ENCODE results near the gene RYR1.

RYR1 gene

GRCh38 chr19:38395381-38396114 is 37.9 kb upstream of the RYR1 start (continued):
- TF ChIP-seq PRDM2 (tag by site-specific recombination; IDR thresholded peaks at IDR 0.05; ENCODE audit: borderline replicate concordance) (no peak), ZNF629 (tag by site-specific recombination; IDR thresholded peaks at IDR 0.05) (no peak), SCRT2 (tag by site-specific recombination; IDR thresholded peaks at IDR 0.05) (no peak), GLI2 (tag by site-specific recombination; IDR thresholded peaks at IDR 0.05; ENCODE audit: borderline replicate concordance, low read depth) (no peak), EGR2 (tag by site-specific recombination; IDR thresholded peaks at IDR 0.05; ENCODE audit: low read depth) (no peak)

GRCh38 chr19:38399081-38399480 is 34.4 kb upstream of the RYR1 start:
- Histone ChIP-seq H3K9me3 (ENCODE audit: control insufficient read depth, insufficient read depth, low read depth, low read length) (no peaks in the 10 kb centered on the region), H3K36me3 (ENCODE audit: control insufficient read depth in 2 of 2, insufficient read depth in 1 of 2, low read length in 2 of 2) (no peaks in the 10 kb centered on the region; a peak in 1 of 3 replicates), H3K4me1 (ENCODE audit: control insufficient read depth, insufficient read depth, low read length) (peaks cover 10% of the 10 kb centered on the region), H3K27ac (ENCODE audit: extremely low read depth, low read depth, low read length) (no peak overlapping the region), H3K4me3 (ENCODE audit: low read depth, low read length) (no peak overlapping the region)
- ChIA-PET POLR2A (interaction anchor here (0.5 to 1.6 kb wide), 5 partner anchors 10 to 231 kb away, joined by 3 to 8 read pairs (median 4); partner anchors contain the start of genes GGN and PSMD8), CTCF (interaction anchor here (0.6 to 1.2 kb wide), 3 partner anchors 9 to 238 kb away, joined by 3 read pairs; no protein-coding TSS in a partner anchor)
- TF ChIP-seq, protein P1, sequence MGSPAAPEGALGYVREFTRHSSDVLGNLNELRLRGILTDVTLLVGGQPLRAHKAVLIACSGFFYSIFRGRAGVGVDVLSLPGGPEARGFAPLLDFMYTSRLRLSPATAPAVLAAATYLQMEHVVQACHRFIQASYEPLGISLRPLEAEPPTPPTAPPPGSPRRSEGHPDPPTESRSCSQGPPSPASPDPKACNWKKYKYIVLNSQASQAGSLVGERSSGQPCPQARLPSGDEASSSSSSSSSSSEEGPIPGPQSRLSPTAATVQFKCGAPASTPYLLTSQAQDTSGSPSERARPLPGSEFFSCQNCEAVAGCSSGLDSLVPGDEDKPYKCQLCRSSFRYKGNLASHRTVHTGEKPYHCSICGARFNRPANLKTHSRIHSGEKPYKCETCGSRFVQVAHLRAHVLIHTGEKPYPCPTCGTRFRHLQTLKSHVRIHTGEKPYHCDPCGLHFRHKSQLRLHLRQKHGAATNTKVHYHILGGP (tag by site-specific recombination; IDR thresholded peaks at IDR 0.05), result no peak
- TF ChIP-seq GLIS1 (tag by site-specific recombination; IDR thresholded peaks at IDR 0.05) (no peak), ZBTB10 (tag by site-specific recombination; IDR thresholded peaks at IDR 0.05) (0 out of 2 replicates have a peak, but pooled peaks have one; percentile 55)

GRCh38 chr19:38399537-38399936 is 34.0 kb upstream of the RYR1 start:
- peaks cover 10% of the 10 kb centered on the region for H3K4me1 ChIP-seq (ENCODE audit: control insufficient read depth, insufficient read depth, low read length)
- peaks cover 0 to 2% of the 10 kb centered on the region in 2 experiments; a peak in 1 of 3 replicates for H3K36me3 ChIP-seq (ENCODE audit: control insufficient read depth in 2 of 2, insufficient read depth in 1 of 2, low read length in 2 of 2)
- no peak overlapping the region for H3K27ac ChIP-seq (ENCODE audit: extremely low read depth, low read depth, low read length)
- peak; percentile 97 for TF ChIP-seq ZNF664 (tag by site-specific recombination; IDR thresholded peaks at IDR 0.05)
- no peak for TF ChIP-seq OVOL3 (tag by site-specific recombination; IDR thresholded peaks at IDR 0.05)
- peak; percentile 48 for TF ChIP-seq ZFHX2 (tag by site-specific recombination; conservative IDR thresholded peaks at IDR 0.05)
- TF ChIP-seq EGR2 (tag by site-specific recombination; IDR thresholded peaks at IDR 0.05; ENCODE audit: low read depth), result peak; percentile 31; the same call in 1 of the 2 replicates
- no peaks in the 10 kb centered on the region for H3K9me3 ChIP-seq (ENCODE audit: control insufficient read depth, insufficient read depth, low read depth, low read length)
- ChIA-PET POLR2A (interaction anchor here (1.1 to 1.3 kb wide), 3 partner anchors 8 to 230 kb away, joined by 3 to 5 read pairs (median 4); partner anchors contain the start of gene PSMD8), CTCF (interaction anchor here (0.6 to 1.2 kb wide), 7 partner anchors 9 to 237 kb away, joined by 3 to 7 read pairs (median 3); partner anchors contain the start of gene CATSPERG)
- H3K4me3 ChIP-seq (ENCODE audit: low read depth, low read length), result no peak overlapping the region

All from HEK293 (cell line).